ENCODE data around the gene YTHDF1. TPM values are rescaled to one million over a fixed set of nuclear protein-coding genes. Genes with fewer than 3 reads are reported as not detected.

YTHDF1 gene
- total RNA-seq, 1 donor from 2014 or later = 32.6 TPM

- Mint-ChIP-seq H3K27me3 (peaks cover 17% of the 10 kb centered on the region), H3K9me3 (no peaks in the 10 kb centered on the region), H3K36me3 (ENCODE audit: low read depth) (no peaks in the 10 kb centered on the region), H3K4me3 (no peak overlapping the region), H3K27ac (no peak overlapping the region), H3K4me1 (no peaks in the 10 kb centered on the region)
- CTCF ChIA-PET = no interaction called here
- intact Hi-C loops (cut with micrococcal nuclease) = no loop called here
- no peak for TF ChIP-seq CTCF (IDR thresholded peaks at IDR 0.05)
- DNase-seq (no peak), ATAC-seq (ENCODE audit: low read depth) (no peak)
- POLR2A ChIA-PET = no interaction called here
These were observed 26.8 kb upstream of the YTHDF1 start for GRCh38 chr20:63242736-63243135.

- no peak overlapping the region for H3K4me3 Mint-ChIP-seq
These were observed 25.3 kb upstream of the YTHDF1 start for GRCh38 chr20:63241272-63241671.

GRCh38 chr20:63240004-63240403 is 24.1 kb upstream of the YTHDF1 start:
- ChIA-PET POLR2A (no interaction called here), CTCF (no interaction called here)
- Mint-ChIP-seq H3K9me3 (no peaks in the 10 kb centered on the region), H3K36me3 (ENCODE audit: low read depth) (no peaks in the 10 kb centered on the region), H3K4me1 (peaks cover 2% of the 10 kb centered on the region), H3K4me3 (no peak overlapping the region), H3K27ac (no peak overlapping the region), H3K27me3 (peaks cover 8% of the 10 kb centered on the region)
- TF ChIP-seq CTCF (IDR thresholded peaks at IDR 0.05) = no peak
- intact Hi-C loops (cut with micrococcal nuclease) = no loop called here
- DNase-seq = no peak
- no peak for ATAC-seq (ENCODE audit: low read depth)

More at GRCh38 chr20:63241272-63241671, 25.3 kb upstream of the YTHDF1 start:
- ATAC-seq (ENCODE audit: low read depth) (no peak), DNase-seq (no peak)
- Mint-ChIP-seq H3K4me1 (no peaks in the 10 kb centered on the region), H3K27me3 (peaks cover 15% of the 10 kb centered on the region), H3K36me3 (ENCODE audit: low read depth) (no peaks in the 10 kb centered on the region), H3K27ac (no peak overlapping the region), H3K9me3 (no peaks in the 10 kb centered on the region)
- intact Hi-C loops (cut with micrococcal nuclease) = no loop called here
- POLR2A ChIA-PET = no interaction called here
- TF ChIP-seq CTCF (IDR thresholded peaks at IDR 0.05) = no peak
- CTCF ChIA-PET = no interaction called here

GRCh38 chr20:63239431-63239830 is 23.5 kb upstream of the YTHDF1 start:
- ChIA-PET CTCF (no interaction called here), POLR2A (no interaction called here)
- Mint-ChIP-seq H3K4me3 (no peak overlapping the region), H3K27me3 (peaks cover 8% of the 10 kb centered on the region), H3K27ac (no peak overlapping the region), H3K36me3 (ENCODE audit: low read depth) (no peaks in the 10 kb centered on the region), H3K9me3 (no peaks in the 10 kb centered on the region), H3K4me1 (peaks cover 5% of the 10 kb centered on the region)
- ATAC-seq (ENCODE audit: low read depth) (no peak), DNase-seq (no peak)
- no peak for TF ChIP-seq CTCF (IDR thresholded peaks at IDR 0.05)
- intact Hi-C loops (cut with micrococcal nuclease) = no loop called here

- Mint-ChIP-seq H3K4me1 (peaks cover 5% of the 10 kb centered on the region), H3K4me3 (no peak overlapping the region), H3K36me3 (ENCODE audit: low read depth) (no peaks in the 10 kb centered on the region), H3K9me3 (no peaks in the 10 kb centered on the region), H3K27me3 (peaks cover 6% of the 10 kb centered on the region), H3K27ac (no peak overlapping the region)
- no peak for TF ChIP-seq CTCF (IDR thresholded peaks at IDR 0.05)
- ChIA-PET POLR2A (no interaction called here), CTCF (no interaction called here)
- DNase-seq = no peak
- no peak for ATAC-seq (ENCODE audit: low read depth)
- intact Hi-C loops (cut with micrococcal nuclease) = no loop called here
These were observed 22.7 kb upstream of the YTHDF1 start for GRCh38 chr20:63238514-63239125.

Data from activated B cell treated with CpG ODN at 0.5 μM for 24 hours (primary cell).